Middle frontal gyrus (tissue), 1 donor: ENCODE results near the gene MPZL2.

Experiments
- DNase-seq: peaks from one replicate; pipeline ENCODE4 v3.0.0-alpha.2; 2015; ENCODE audit warnings: low spot score; ENCODE audit errors: extremely low spot score

The MPZL2 gene

GRCh38 chr11:118223570-118223969 lies 40.5 kb downstream of the MPZL2 start:
- no peak for DNase-seq

GRCh38 chr11:118222437-118222836 lies 41.7 kb downstream of the MPZL2 start:
- no peak for DNase-seq

GRCh38 chr11:118221419-118221818 lies 42.7 kb downstream of the MPZL2 start:
- DNase-seq: no peak

- no peak for DNase-seq
Observed at GRCh38 chr11:118219732-118220131, 44.4 kb downstream of the MPZL2 start.

- DNase-seq: no peak
Observed at GRCh38 chr11:118219244-118219643, 44.9 kb downstream of the MPZL2 start.

GRCh38 chr11:118217575-118217974 lies 46.5 kb downstream of the MPZL2 start:
- no peak for DNase-seq

GRCh38 chr11:118216621-118217481 lies 47.2 kb downstream of the MPZL2 start:
- DNase-seq: no peak

- DNase-seq: no peak
Observed at GRCh38 chr11:118215765-118216164, 48.3 kb downstream of the MPZL2 start.

- DNase-seq: no peak
Observed at GRCh38 chr11:118215262-118215661, 48.8 kb downstream of the MPZL2 start.

GRCh38 chr11:118214210-118214914 lies 49.7 kb downstream of the MPZL2 start:
- DNase-seq: no peak

- DNase-seq: no peak
Observed at GRCh38 chr11:118213781-118214180, 50.3 kb downstream of the MPZL2 start.

GRCh38 chr11:118213201-118213600 lies 50.9 kb downstream of the MPZL2 start:
- no peak for DNase-seq

GRCh38 chr11:118212781-118213191 lies 51.3 kb downstream of the MPZL2 start:
- no peak for DNase-seq

GRCh38 chr11:118212131-118212725 lies 51.9 kb downstream of the MPZL2 start:
- DNase-seq: no peak

GRCh38 chr11:118211006-118211405 lies 53.1 kb downstream of the MPZL2 start:
- DNase-seq: peak; percentile 30

- no peak for DNase-seq
Observed at GRCh38 chr11:118210323-118210722, 53.8 kb downstream of the MPZL2 start.

GRCh38 chr11:118209033-118209432 lies 55.1 kb downstream of the MPZL2 start:
- DNase-seq: no peak

GRCh38 chr11:118207079-118207478 lies 57.0 kb downstream of the MPZL2 start:
- no peak for DNase-seq

- DNase-seq: no peak
Observed at GRCh38 chr11:118206391-118207031, 57.6 kb downstream of the MPZL2 start.

GRCh38 chr11:118205606-118206378 lies 58.3 kb downstream of the MPZL2 start:
- no peak for DNase-seq
